A673 (cell line): Measurements from ENCODE around the gene MARCO.

Experiments used
- EZH2 ChIP-seq: fragments of 200-600 bp; sonication (generic); IDR thresholded peaks from 2 replicates; pipeline ENCODE4 v1.6.1; 2017; ENCODE audit warnings: borderline replicate concordance, low read depth, mild to moderate bottlenecking, mixed read lengths, antibody characterized with exemption, low read length; ENCODE audit not compliant: poor library complexity, severe bottlenecking
- TF ChIP-seq, protein P1 (sequence below): fragments of 300-800, 200-600 bp; sonication (generic); conservative IDR thresholded peaks from 2 replicates; pipeline ENCODE4 v1.5.1; 2017; ENCODE audit warnings: low read depth, mild to moderate bottlenecking, antibody characterized with exemption, low read length, moderate library complexity, mixed read lengths

- TF ChIP-seq, protein P1, sequence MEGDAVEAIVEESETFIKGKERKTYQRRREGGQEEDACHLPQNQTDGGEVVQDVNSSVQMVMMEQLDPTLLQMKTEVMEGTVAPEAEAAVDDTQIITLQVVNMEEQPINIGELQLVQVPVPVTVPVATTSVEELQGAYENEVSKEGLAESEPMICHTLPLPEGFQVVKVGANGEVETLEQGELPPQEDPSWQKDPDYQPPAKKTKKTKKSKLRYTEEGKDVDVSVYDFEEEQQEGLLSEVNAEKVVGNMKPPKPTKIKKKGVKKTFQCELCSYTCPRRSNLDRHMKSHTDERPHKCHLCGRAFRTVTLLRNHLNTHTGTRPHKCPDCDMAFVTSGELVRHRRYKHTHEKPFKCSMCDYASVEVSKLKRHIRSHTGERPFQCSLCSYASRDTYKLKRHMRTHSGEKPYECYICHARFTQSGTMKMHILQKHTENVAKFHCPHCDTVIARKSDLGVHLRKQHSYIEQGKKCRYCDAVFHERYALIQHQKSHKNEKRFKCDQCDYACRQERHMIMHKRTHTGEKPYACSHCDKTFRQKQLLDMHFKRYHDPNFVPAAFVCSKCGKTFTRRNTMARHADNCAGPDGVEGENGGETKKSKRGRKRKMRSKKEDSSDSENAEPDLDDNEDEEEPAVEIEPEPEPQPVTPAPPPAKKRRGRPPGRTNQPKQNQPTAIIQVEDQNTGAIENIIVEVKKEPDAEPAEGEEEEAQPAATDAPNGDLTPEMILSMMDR, result no peak
- no peak for TF ChIP-seq EZH2
Observed at GRCh38 chr2:119012345-119013301, 70.6 kb downstream of the MARCO start.
